ENCODE results near the gene PIK3AP1. TPM values are rescaled to one million over a fixed set of nuclear protein-coding genes. Genes with fewer than 3 reads are reported as not detected.
A peak's percentile ranks its signal among the peaks of the same experiment; 100 is the strongest.

PIK3AP1 gene
- total and polyA plus RNA-seq, 2 of the 13 experiments (the other 11 are each of a cell fraction or from before 2014, with no cell fraction given), result 3.6 to 13.8 TPM

- Histone ChIP-seq H3K79me2 (ENCODE audit: insufficient read depth, low read length) (no peaks in the 10 kb centered on the region), H3K27ac (ENCODE audit: extremely low read length, insufficient read depth, low read length) (no peak overlapping the region), H3K9me3 (ENCODE audit: low read length) (no peaks in the 10 kb centered on the region), H3K36me3 (replicated peaks in 1 of 2; ENCODE audit: control insufficient read depth in 1 of 2, insufficient read depth in 2 of 2, low read length in 2 of 2) (no peaks in the 10 kb centered on the region), H4K20me1 (ENCODE audit: insufficient read depth, low read length) (no peaks in the 10 kb centered on the region), H3K4me3 (replicated peaks in 1 of 3; ENCODE audit: insufficient read depth in 1 of 3, low read depth in 2 of 3, low read length in 3 of 3) (no peak overlapping the region), H3K27me3 (ENCODE audit: control insufficient read depth in 1 of 2, insufficient read depth in 2 of 2, low read length in 2 of 2) (no peaks in the 10 kb centered on the region), H3K9ac (ENCODE audit: insufficient read depth, low read depth, low read length) (no peak overlapping the region), H3K4me2 (ENCODE audit: low read depth, low read length) (peak overlapping the region; percentile 43), H3K4me1 (ENCODE audit: insufficient read depth, low read length) (peaks cover 56% of the 10 kb centered on the region), H2AFZ (ENCODE audit: low read length) (no peak overlapping the region)
- DNase-seq (ENCODE audit: low spot score), result peak; percentile 44
- in situ Hi-C loops (cut with HindIII; ENCODE audit: extremely low pct_ligation_motif_present, low pct_unique_long_range_greater_than_20kb) (no loop called here), intact Hi-C loops (cut with micrococcal nuclease; ENCODE audit: unreplicated experiment) (loop anchor here (5.0 kb wide), 1 partner anchor 47 kb away; no protein-coding TSS in a partner anchor)
- ChIA-PET CTCF (ENCODE audit: low intra/inter-chr PET ratio, low total read pairs) (no interaction called here), POLR2A (interaction anchor here (0.7 to 1.5 kb wide), 2 partner anchors 12 to 98 kb away, joined by 3 read pairs; no protein-coding TSS in a partner anchor)
- BruUV-seq (replicated peaks), result no TSS peak
- WGBS (ENCODE audit: low lambda C conversion rate), result 19% methylated on average over 4 of the region's 4 CpGs
- no peak for FAIRE-seq
- no peak for ATAC-seq
- TF ChIP-seq HNRNPUL1 (IDR thresholded peaks at IDR 0.05; ENCODE audit: low read depth, low read length), result no peak
- no peak for TF ChIP-seq ZNF350 (CRISPR knock-in tag; IDR thresholded peaks at IDR 0.05; ENCODE audit: borderline replicate concordance, low read depth)
- no peak for TF ChIP-seq ZNF33A (CRISPR knock-in tag; IDR thresholded peaks at IDR 0.05; ENCODE audit: borderline replicate concordance)
- TF ChIP-seq ZNF501 (CRISPR knock-in tag; IDR thresholded peaks at IDR 0.05), result no peak
- peak; percentile 55; the same call in 1 of the 2 replicates for TF ChIP-seq NR2F6 (IDR thresholded peaks at IDR 0.05)
- TF ChIP-seq NR2F6 (CRISPR knock-in tag; IDR thresholded peaks at IDR 0.05), result peak; percentile 20; the same call in 1 of the 2 replicates
- TF ChIP-seq TOE1 (CRISPR knock-in tag; IDR thresholded peaks at IDR 0.05), result no peak
- TF ChIP-seq ZNF362 (CRISPR knock-in tag; IDR thresholded peaks at IDR 0.05; ENCODE audit: borderline replicate concordance), result no peak
- no peak for TF ChIP-seq ZKSCAN1 (IDR thresholded peaks at IDR 0.05; ENCODE audit: low read length)
- no peak for TF ChIP-seq ZNF775 (CRISPR knock-in tag; IDR thresholded peaks at IDR 0.05; ENCODE audit: borderline replicate concordance)
- TF ChIP-seq, protein P1, sequence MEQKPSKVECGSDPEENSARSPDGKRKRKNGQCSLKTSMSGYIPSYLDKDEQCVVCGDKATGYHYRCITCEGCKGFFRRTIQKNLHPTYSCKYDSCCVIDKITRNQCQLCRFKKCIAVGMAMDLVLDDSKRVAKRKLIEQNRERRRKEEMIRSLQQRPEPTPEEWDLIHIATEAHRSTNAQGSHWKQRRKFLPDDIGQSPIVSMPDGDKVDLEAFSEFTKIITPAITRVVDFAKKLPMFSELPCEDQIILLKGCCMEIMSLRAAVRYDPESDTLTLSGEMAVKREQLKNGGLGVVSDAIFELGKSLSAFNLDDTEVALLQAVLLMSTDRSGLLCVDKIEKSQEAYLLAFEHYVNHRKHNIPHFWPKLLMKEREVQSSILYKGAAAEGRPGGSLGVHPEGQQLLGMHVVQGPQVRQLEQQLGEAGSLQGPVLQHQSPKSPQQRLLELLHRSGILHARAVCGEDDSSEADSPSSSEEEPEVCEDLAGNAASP (CRISPR knock-in tag; IDR thresholded peaks at IDR 0.05; ENCODE audit: borderline replicate concordance), result peak; percentile 49; the same call in 1 of the 2 replicates
- peak; percentile 48; the same call in 1 of the 2 replicates for TF ChIP-seq NKX3-1 (CRISPR knock-in tag; IDR thresholded peaks at IDR 0.05)
- TF ChIP-seq ZMYM3 (CRISPR knock-in tag; IDR thresholded peaks at IDR 0.05), result no peak
- no peak for TF ChIP-seq ARNT2 (CRISPR knock-in tag; IDR thresholded peaks at IDR 0.05; ENCODE audit: low read depth)
- TF ChIP-seq ONECUT2 (CRISPR knock-in tag; IDR thresholded peaks at IDR 0.05), result 0 out of 2 replicates have a peak, but pooled peaks have one; percentile 33
- no peak for TF ChIP-seq ZNF776 (CRISPR knock-in tag; IDR thresholded peaks at IDR 0.05)
- no peak for TF ChIP-seq RORA (CRISPR knock-in tag; IDR thresholded peaks at IDR 0.05)
- no peak for TF ChIP-seq CBX1 (IDR thresholded peaks at IDR 0.05; ENCODE audit: low read depth)
- no peak for TF ChIP-seq DDIT3 (CRISPR knock-in tag; IDR thresholded peaks at IDR 0.05)
- no peak for TF ChIP-seq MAZ (IDR thresholded peaks at IDR 0.05; ENCODE audit: borderline replicate concordance, low read depth, low read length)
- no peak for TF ChIP-seq MAZ (CRISPR knock-in tag; IDR thresholded peaks at IDR 0.05; ENCODE audit: low read depth)
- TF ChIP-seq, protein P2, sequence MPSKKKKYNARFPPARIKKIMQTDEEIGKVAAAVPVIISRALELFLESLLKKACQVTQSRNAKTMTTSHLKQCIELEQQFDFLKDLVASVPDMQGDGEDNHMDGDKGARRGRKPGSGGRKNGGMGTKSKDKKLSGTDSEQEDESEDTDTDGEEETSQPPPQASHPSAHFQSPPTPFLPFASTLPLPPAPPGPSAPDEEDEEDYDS (CRISPR knock-in tag; IDR thresholded peaks at IDR 0.05), result no peak
- TF ChIP-seq ZNF101 (CRISPR knock-in tag; IDR thresholded peaks at IDR 0.05; ENCODE audit: borderline replicate concordance, low read depth), result no peak
- TF ChIP-seq SOX13 (IDR thresholded peaks at IDR 0.05), result peak; percentile 78; the same call in 1 of the 2 replicates
- TF ChIP-seq SOX13 (CRISPR knock-in tag; conservative IDR thresholded peaks at IDR 0.05 in 1 of 2, IDR thresholded peaks at IDR 0.05 in 1 of 2), result peak in 1 of 2 experiments; percentile 96; a peak in 2 of 4 replicates
Measured at GRCh38 chr10:96670786-96671185, 49.5 kb downstream of the PIK3AP1 start.
